Loucy (cell line): ENCODE results near the gene KLC1.

Experiments used
- CTCF ChIP-seq: fragments of 200-600 bp; sonication (generic); conservative IDR thresholded peaks from 2 replicates; pipeline ENCODE4 v1.5.1; 2014; ENCODE audit warnings: mild to moderate bottlenecking, antibody characterized with exemption, low read length
- EZH2phosphoT487 ChIP-seq: fragments of 200-600 bp; IDR thresholded peaks from 2 replicates; pipeline ENCODE4 v1.6.1; 2018; ENCODE audit warnings: antibody characterized with exemption, mild to moderate bottlenecking, moderate library complexity, borderline replicate concordance

GRCh38 chr14:103654619-103655018, 25.6 kb downstream of the KLC1 start:
- TF ChIP-seq CTCF = no peak
- TF ChIP-seq EZH2phosphoT487 = no peak
